IMR-90 (cell line): ENCODE measurements around the gene HOXD3.

Source experiments
- BHLHE40 ChIP-seq: fragments of 150-350 bp; IDR thresholded peaks from 2 replicates; pipeline ENCODE4 v1.6.1; 2016; ENCODE audit warnings: mild to moderate bottlenecking, low read depth, low read length
- CEBPB ChIP-seq: IDR thresholded peaks from 2 replicates; pipeline ENCODE4 v1.6.1; 2012; ENCODE audit warnings: low read depth, low read length, improper control_type of control experiment
- CHD1 ChIP-seq: IDR thresholded peaks from 2 replicates; pipeline ENCODE4 v1.6.1; 2012; ENCODE audit warnings: low read depth, low read length, improper control_type of control experiment
- CTCF ChIP-seq: conservative IDR thresholded peaks from 2 replicates; pipeline ENCODE4 v1.5.1; 2012; ENCODE audit warnings: mild to moderate bottlenecking, low read depth, low read length, improper control_type of control experiment
- MAFK ChIP-seq: IDR thresholded peaks from 2 replicates; pipeline ENCODE4 v1.6.1; 2012; ENCODE audit warnings: low read depth, low read length, improper control_type of control experiment
- MXI1 ChIP-seq: IDR thresholded peaks from 2 replicates; pipeline ENCODE4 v1.6.1; 2012; ENCODE audit warnings: low read depth, mild to moderate bottlenecking, low read length, moderate library complexity, borderline replicate concordance
- NFE2L2 ChIP-seq: fragments of 150-350 bp; IDR thresholded peaks from 2 replicates; pipeline ENCODE4 v1.6.1; 2016; ENCODE audit warnings: low read depth, mild to moderate bottlenecking, low read length
- POLR2A ChIP-seq: IDR thresholded peaks from 2 replicates; pipeline ENCODE4 v1.6.1; 2012; ENCODE audit warnings: mild to moderate bottlenecking, low read depth, low read length
- RAD21 ChIP-seq: IDR thresholded peaks from 2 replicates; pipeline ENCODE4 v1.6.1; 2012; ENCODE audit warnings: low read length, improper control_type of control experiment
- RFX5 ChIP-seq: IDR thresholded peaks from 2 replicates; pipeline ENCODE4 v1.8.0; 2012; ENCODE audit warnings: low read depth, mild to moderate bottlenecking, low read length, moderate library complexity
- SMC3 ChIP-seq: fragments of 150-350 bp; IDR thresholded peaks from 2 replicates; pipeline ENCODE4 v1.6.1; 2016; ENCODE audit warnings: low read depth, mild to moderate bottlenecking, antibody characterized with exemption, low read length, moderate library complexity
- USF2 ChIP-seq: fragments of 150-350 bp; IDR thresholded peaks from 2 replicates; pipeline ENCODE4 v1.6.1; 2017; ENCODE audit warnings: mild to moderate bottlenecking, antibody characterized with exemption, low read length, low read depth

GRCh38 chr2:176111846-176112374 is 45.2 kb upstream of the HOXD3 start:
- TF ChIP-seq CTCF: no peak
- no peak for TF ChIP-seq POLR2A
- TF ChIP-seq CHD1: no peak
- no peak for TF ChIP-seq BHLHE40
- no peak for TF ChIP-seq USF2
- TF ChIP-seq MAFK: no peak
- no peak for TF ChIP-seq CEBPB
- TF ChIP-seq RAD21: no peak
- no peak for TF ChIP-seq SMC3
- no peak for TF ChIP-seq NFE2L2
- TF ChIP-seq RFX5: no peak
- TF ChIP-seq MXI1: no peak
